Hepatocyte (in vitro differentiated cells): Measurements from ENCODE around the gene TSGA10IP. TPM values are rescaled to one million over a fixed set of nuclear protein-coding genes. Genes with fewer than 3 reads are reported as not detected.

ENCODE experiments used
- DNase-seq: peaks from one replicate; pipeline ENCODE4 v3.0.0-alpha.2; 2016; ENCODE audit warnings: low spot score
- H2AFZ ChIP-seq: fragments of 200-600 bp; sonication (generic); 2 replicates; pipeline ENCODE4 v1.6.0; 2016; ENCODE audit warnings: antibody characterized with exemption, mild to moderate bottlenecking
- H3K27ac ChIP-seq: fragments of 200-600 bp; sonication (generic); 2 replicates; pipeline ENCODE4 v1.5.1; 2016; ENCODE audit warnings: mild to moderate bottlenecking
- H3K27me3 ChIP-seq: fragments of 200-600 bp; sonication (generic); 2 replicates; pipeline ENCODE4 v1.6.1; 2016
- H3K36me3 ChIP-seq: fragments of 200-600 bp; sonication (generic); replicated peaks from 2 replicates; pipeline ENCODE4 v1.5.1; 2016; ENCODE audit warnings: low read depth; ENCODE audit not compliant: insufficient read depth
- H3K4me1 ChIP-seq: fragments of 200-600 bp; sonication (generic); 2 replicates; pipeline ENCODE4 v1.5.1; 2016; ENCODE audit warnings: mild to moderate bottlenecking, moderate library complexity; ENCODE audit not compliant: insufficient read depth
- H3K4me2 ChIP-seq: fragments of 200-600 bp; sonication (generic); 2 replicates; pipeline ENCODE4 v1.6.0; 2016
- H3K4me3 ChIP-seq: fragments of 200-600 bp; sonication (generic); 2 replicates; pipeline ENCODE4 v1.5.1; 2016; ENCODE audit warnings: mild to moderate bottlenecking
- H3K79me2 ChIP-seq: fragments of 200-600 bp; sonication (generic); 2 replicates; pipeline ENCODE4 v1.6.0; 2017; ENCODE audit warnings: mild to moderate bottlenecking
- H3K9me2 ChIP-seq: fragments of 200-600 bp; sonication (generic); replicated peaks from 2 replicates; pipeline ENCODE4 v1.6.0; 2017; ENCODE audit warnings: mild to moderate bottlenecking; ENCODE audit not compliant: insufficient read depth
- H3K9me3 ChIP-seq: fragments of 200-600 bp; sonication (generic); 2 replicates; pipeline ENCODE4 v1.5.1; 2016; ENCODE audit warnings: low read depth, mild to moderate bottlenecking
- H4K20me1 ChIP-seq: fragments of 200-600 bp; sonication (generic); 2 replicates; pipeline ENCODE4 v1.6.0; 2016; ENCODE audit warnings: mild to moderate bottlenecking; ENCODE audit not compliant: insufficient read depth, poor library complexity, severe bottlenecking
- CTCF ChIP-seq: fragments of 200-600 bp; sonication (generic); IDR thresholded peaks from 2 replicates; pipeline ENCODE4 v1.5.1; 2016; ENCODE audit warnings: antibody characterized with exemption, mild to moderate bottlenecking; ENCODE audit not compliant: poor library complexity
- EZH2 ChIP-seq: fragments of 200-600 bp; sonication (generic); IDR thresholded peaks from 2 replicates; pipeline ENCODE4 v1.6.1; 2016; ENCODE audit warnings: antibody characterized with exemption, mild to moderate bottlenecking, borderline replicate concordance
- EZH2phosphoT487 ChIP-seq: fragments of 200-600 bp; sonication (generic); IDR thresholded peaks from one replicate; pipeline ENCODE4 v1.6.1; 2018; ENCODE audit warnings: antibody characterized with exemption, mild to moderate bottlenecking, low read depth, moderate library complexity; ENCODE audit not compliant: unreplicated experiment, severe bottlenecking
- WGBS: methylation state at CpG from one replicate; pipeline ENCODE4 v1.1.6; 2016; ENCODE audit warnings: low lambda C conversion rate; ENCODE audit errors: missing lambda C conversion rate; 5-methylcytosine and 5-hydroxymethylcytosine counted together
- polyA plus RNA-seq: library from polyadenylated mRNA; unstranded; fragments of >200 nt; fragmentation: Nextera tagmentation; extraction: Ambion mirVana; gene quantifications from 2 replicates; pipeline ENCODE4 v1.2.1, GENCODE V29; 2016
- total RNA-seq: library from RNA; depleted of rRNA; stranded (reverse); fragments of >200 nt; gene quantifications from 2 replicates; pipeline ENCODE4 v1.2.3, GENCODE V29; 2014

Gene TSGA10IP
- total and polyA plus RNA-seq, 2 experiments from 2014 or later, result not detected

- Histone ChIP-seq H2AFZ (no peak overlapping the region), H3K27me3 (peaks cover 25% of the 10 kb centered on the region), H3K4me1 (peaks cover 14% of the 10 kb centered on the region), H3K9me2 (no peaks in the 10 kb centered on the region), H3K36me3 (no peaks in the 10 kb centered on the region), H3K79me2 (peaks cover 3% of the 10 kb centered on the region), H3K9me3 (no peaks in the 10 kb centered on the region), H3K4me2 (no peak overlapping the region), H3K27ac (no peak overlapping the region), H4K20me1 (no peaks in the 10 kb centered on the region), H3K4me3 (no peak overlapping the region)
- TF ChIP-seq EZH2phosphoT487 (no peak), EZH2 (no peak), CTCF (no peak)
- DNase-seq, result no peak
- WGBS, result 92% methylated on average over 4 of the region's 4 CpGs
Measured at GRCh38 chr11:65897020-65897471, 48.2 kb upstream of the TSGA10IP start.

GRCh38 chr11:65898656-65899355, 46.5 kb upstream of the TSGA10IP start:
- DNase-seq, result no peak
- no peak for TF ChIP-seq CTCF
- TF ChIP-seq EZH2, result no peak
- no peak for TF ChIP-seq EZH2phosphoT487
- H3K9me3 ChIP-seq, result no peaks in the 10 kb centered on the region
- no peak overlapping the region for H3K27ac ChIP-seq
- peak overlapping the region; percentile 63 for H2AFZ ChIP-seq
- peaks cover 15% of the 10 kb centered on the region for H3K4me1 ChIP-seq
- WGBS, result 31% methylated on average over 26 of the region's 28 CpGs
- no peaks in the 10 kb centered on the region for H3K79me2 ChIP-seq
- no peaks in the 10 kb centered on the region for H3K36me3 ChIP-seq
- peak overlapping the region; percentile 93 for H3K4me2 ChIP-seq
- H3K4me3 ChIP-seq, result no peak overlapping the region
- no peaks in the 10 kb centered on the region for H3K9me2 ChIP-seq
- H3K27me3 ChIP-seq, result peaks cover 25% of the 10 kb centered on the region
- no peaks in the 10 kb centered on the region for H4K20me1 ChIP-seq

GRCh38 chr11:65899356-65900124, 45.7 kb upstream of the TSGA10IP start:
- peak overlapping the region; percentile 63 for H2AFZ ChIP-seq
- H3K4me2 ChIP-seq, result peak overlapping the region; percentile 93
- H3K9me2 ChIP-seq, result no peaks in the 10 kb centered on the region
- peak; percentile 84 for DNase-seq
- H3K27me3 ChIP-seq, result peaks cover 25% of the 10 kb centered on the region
- 7% methylated on average over 58 of the region's 78 CpGs for WGBS
- H4K20me1 ChIP-seq, result no peaks in the 10 kb centered on the region
- TF ChIP-seq CTCF (no peak), EZH2phosphoT487 (no peak), EZH2 (no peak)
- H3K4me1 ChIP-seq, result peaks cover 15% of the 10 kb centered on the region
- H3K79me2 ChIP-seq, result no peaks in the 10 kb centered on the region
- peak overlapping the region; percentile 71 for H3K27ac ChIP-seq
- H3K9me3 ChIP-seq, result no peaks in the 10 kb centered on the region
- no peaks in the 10 kb centered on the region for H3K36me3 ChIP-seq
- H3K4me3 ChIP-seq, result peak overlapping the region; percentile 53
